HG03139 (cell line): ENCODE data around the gene LY6G5C.
A peak's percentile ranks its signal among the peaks of the same experiment; 100 is the strongest.

Experiments used
- ATAC-seq: cut with Tn5 transposase; IDR thresholded peaks from one replicate; pipeline ENCODE4 v1.9.1; 2021; ENCODE audit not compliant: unreplicated experiment

The LY6G5C gene

DNA sequence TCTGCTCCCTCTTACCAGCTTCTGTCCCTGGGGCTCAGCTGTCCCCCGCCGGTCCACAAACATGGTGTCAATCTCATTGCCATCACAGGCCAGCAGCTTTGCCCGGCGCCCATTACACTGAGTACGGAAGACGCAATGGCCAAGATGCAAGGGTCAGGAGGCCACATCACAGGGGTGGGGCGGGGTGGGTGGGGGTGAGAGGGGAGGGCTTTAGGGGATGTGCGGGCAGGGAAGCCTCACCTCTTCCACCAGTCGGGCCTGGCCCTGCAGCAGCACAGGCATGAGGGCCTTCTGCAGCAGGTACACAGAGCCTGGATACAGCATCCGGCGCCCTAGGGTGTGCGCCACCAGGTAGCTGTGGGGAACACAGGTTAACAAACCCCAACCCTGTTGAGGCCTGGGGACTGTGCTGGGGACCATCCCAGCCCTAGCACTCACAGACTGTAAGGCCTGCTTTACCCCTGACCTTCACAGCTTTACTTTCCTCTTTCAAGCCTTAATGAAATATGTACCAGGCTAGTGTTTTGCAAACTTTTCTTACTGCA, 10.8 kb upstream of the LY6G5C start:
- ATAC-seq: no peak

DNA sequence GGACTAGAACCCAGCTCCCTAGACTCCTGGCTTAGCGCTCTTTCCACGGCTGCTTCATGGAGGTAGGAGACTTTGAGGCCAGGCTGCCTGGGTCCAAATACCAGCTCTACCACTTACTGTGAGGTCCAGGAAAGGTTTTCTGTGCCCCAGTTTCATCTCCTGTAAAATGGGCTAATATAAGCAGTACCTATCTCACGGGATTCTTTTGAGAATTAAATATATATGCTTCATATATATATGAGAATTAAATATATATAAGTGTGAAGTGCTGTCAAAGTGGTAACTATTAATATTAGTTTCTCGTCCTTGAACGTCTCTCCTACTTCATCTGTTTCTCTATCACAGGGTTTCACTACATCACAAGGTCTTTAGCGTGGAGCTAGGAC, 10.2 kb upstream of the LY6G5C start:
- no peak for ATAC-seq

DNA sequence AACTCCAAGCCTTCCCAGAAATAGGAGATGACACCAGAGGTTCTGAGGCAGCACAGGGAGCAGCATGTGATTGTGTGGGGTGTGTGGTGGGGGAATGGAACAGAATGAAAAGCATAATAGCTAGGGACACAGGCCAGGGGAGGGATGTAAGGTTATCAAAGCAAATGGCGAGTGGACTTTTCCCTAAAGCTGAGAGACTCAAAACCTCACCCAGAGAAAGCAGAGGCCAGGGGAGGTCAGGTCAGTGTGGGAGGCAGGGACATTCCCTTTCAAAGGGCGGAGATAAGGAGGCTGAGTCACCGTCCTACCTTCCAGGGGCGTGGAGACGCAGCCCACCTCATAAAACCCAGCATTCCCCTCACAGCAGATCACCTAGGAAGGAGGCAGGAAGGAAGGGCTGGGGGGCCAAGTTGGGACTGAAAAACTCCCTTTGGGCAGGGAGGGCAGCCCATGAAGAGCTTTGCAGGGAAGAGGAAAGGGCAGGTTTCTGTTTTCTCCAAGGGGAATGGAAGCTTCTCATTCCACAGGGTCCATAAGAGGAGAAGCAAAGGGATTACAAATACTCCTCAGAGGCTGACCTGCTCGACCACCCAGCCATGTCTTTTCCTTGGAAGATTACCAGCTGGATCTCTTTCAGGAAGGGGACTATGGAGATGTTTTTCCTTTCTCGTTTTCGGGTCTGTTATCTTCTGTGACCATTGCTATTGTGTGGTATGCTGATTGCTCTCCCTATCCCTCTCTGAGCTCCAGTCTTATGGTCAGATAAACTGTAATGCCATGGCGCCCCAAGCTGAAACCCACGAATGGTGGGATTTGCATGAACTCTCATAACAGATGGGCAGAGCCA, 9.6 kb upstream of the LY6G5C start:
- ATAC-seq: no peak

- no peak for ATAC-seq
Measured at GRCh38 chr6:31689249-31690110, 8.6 kb upstream of the LY6G5C start.

- no peak for ATAC-seq
Measured at GRCh38 chr6:31687860-31688693, 7.2 kb upstream of the LY6G5C start.

- no peak for ATAC-seq
Measured at GRCh38 chr6:31687321-31687720, 6.5 kb upstream of the LY6G5C start.

- no peak for ATAC-seq
Measured at GRCh38 chr6:31686483-31686882, 5.6 kb upstream of the LY6G5C start.

- ATAC-seq: no peak
Measured at GRCh38 chr6:31683591-31683990, 2.7 kb upstream of the LY6G5C start.

- ATAC-seq: no peak
Measured at GRCh38 chr6:31681135-31681671, 336 bp upstream of the LY6G5C start.

- ATAC-seq: no peak
Measured at GRCh38 chr6:31677955-31678354, 2.9 kb downstream of the LY6G5C start.

GRCh38 chr6:31676904-31677303, 4.0 kb downstream of the LY6G5C start:
- no peak for ATAC-seq

DNA sequence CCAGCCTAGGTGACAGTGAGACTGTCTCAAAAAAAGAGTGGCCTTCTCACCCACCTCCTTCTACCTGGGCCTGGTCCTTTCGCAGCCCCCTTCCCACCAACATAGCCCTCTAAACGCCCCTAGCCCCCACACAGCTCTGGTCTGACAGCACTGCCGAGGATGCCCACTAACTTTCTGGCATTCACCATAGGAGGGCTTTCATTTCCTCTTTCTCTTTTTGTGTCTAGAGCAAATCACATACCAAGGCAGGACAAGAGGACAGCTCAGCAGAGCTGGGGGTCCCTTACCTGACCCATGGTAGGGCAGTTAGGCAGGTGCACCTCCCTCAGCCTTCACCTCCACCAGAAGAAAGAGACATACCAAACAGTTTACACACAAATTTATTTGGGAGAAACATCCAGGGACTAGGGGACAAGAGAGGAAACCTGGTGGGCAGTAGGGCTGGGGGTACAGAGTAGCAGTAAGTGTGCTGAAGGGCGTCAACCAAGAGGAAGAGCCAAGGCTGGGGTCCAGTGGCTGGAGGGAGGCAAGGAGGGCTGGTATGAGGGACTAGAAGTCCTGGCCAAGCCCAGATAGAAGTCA, 4.5 kb downstream of the LY6G5C start:
- ATAC-seq: no peak

- no peak for ATAC-seq
Measured at GRCh38 chr6:31669676-31670075, 11.2 kb downstream of the LY6G5C start, which contains the start of gene LY6G5B. TSS of gene LY6G5B (plus strand) at chr6:31669976. CDS start at chr6:31670951, 975 bp downstream.

DNA sequence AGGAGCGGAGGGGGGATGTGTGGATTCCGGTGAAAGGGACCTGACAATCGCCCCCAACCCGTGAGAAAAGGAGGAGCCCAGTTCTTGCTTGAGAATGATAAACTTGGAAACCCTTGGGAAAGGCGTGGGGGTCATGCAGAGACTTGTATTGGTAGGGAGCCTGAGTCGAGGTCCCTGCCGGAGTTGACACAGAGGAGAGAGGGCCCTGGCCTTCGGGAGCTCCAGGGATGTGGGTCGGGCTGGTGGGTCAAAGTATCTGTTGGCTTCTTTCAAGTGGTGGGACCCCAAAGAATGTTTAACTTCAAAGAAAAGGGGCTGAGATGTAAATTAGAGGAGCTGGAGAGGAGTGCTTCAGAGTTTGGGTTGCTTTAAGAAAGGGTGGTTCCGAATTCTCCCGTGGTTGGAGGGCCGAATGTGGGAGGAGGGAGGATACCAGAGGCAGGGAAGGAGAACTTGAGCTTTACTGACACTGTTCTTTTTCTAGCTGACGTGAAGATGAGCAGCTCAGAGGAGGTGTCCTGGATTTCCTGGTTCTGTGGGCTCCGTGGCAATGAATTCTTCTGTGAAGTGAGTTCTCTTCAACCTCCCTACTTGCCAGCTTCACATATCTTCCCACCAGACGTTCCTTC, 14.4 kb downstream of the LY6G5C start:
- no peak for ATAC-seq

DNA sequence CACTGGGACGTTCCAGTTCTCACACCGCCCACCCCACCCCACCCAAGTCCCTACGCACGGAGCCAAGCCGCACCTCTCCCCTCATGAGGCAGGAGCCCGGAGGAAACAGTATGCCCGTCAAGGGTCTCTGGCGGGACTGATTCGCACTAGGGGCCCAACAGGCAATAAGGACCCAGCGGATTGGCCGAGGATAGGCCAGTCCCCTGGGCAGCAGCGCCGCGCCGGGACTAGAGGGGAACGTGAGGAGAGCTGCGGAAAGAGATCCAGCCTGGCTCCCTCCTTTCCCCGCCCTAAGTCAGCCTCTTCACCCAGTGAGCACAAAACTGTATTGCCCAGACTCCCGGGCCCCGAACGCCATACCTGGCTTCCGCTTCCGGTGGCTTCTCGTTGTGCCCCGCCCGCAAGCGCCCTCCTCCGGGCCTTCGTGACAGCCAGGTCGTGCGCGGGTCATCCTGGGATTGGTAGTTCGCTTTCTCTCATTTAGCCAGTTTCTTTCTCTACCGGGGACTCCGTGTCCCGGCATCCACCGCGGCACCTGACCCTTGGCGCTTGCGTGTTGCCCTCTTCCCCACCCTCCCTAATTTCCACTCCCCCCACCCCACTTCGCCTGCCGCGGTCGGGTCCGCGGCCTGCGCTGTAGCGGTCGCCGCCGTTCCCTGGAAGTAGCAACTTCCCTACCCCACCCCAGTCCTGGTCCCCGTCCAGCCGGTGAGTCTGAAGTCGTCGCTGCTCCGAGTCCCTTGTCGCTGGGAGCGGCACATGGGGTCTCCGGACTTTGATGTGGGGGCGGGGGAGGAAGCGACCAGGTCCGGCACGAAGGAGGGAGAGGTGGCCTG, 15.1 kb downstream of the LY6G5C start, which contains the start of gene CSNK2B:
Gene CSNK2B, plus strand, starts transcription at position 580 of the 836 bp plus-strand sequence. CDS start 752 bp downstream, outside the sequence.
- ATAC-seq: peak; percentile 61

- peak; percentile 26 for ATAC-seq
Measured at GRCh38 chr6:31664790-31665500, 15.9 kb downstream of the LY6G5C start, which contains the start of gene GPANK1. TSS of gene GPANK1 (minus strand) at chr6:31664997. CDS start at chr6:31664478, 519 bp downstream.

DNA sequence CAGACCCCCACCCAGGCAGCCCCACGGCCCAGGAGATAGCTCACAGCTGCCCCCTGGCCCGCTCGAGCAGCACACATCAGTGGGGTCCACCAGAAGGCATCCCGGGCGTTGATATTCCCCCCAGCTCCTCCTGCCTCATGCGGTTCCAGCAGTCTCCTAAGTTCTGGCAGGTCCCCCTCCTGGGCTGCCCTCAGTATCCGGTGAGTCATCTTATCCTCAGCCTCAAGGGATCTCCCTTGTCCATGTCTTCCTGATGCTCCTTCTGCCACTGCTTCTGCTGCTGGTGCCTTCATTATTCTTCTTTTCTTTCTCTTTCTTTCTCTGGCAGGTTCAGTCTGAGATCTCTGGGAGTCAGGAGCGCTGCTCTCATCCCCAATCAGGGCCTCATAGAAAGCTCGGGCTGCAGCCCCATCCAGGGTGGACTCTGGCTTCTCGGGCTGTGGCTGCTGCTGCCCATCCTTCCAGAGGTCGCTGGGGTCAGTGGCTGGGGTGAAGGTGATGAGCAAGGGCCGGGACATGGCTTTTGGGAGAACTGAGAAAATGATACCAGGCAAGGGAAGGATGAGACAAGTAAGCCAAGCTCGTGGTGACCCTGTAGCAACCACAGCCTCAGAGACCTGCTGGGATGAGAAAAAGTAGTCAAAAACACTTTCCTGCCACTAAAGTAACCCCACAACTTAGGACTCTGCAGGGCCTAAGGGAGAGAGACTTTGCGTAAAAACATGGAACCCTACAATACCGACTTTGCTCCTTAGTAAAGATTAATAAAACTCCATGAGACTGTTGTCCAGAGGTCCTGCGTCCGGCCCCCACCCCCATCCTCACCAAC, 16.7 kb downstream of the LY6G5C start:
- no peak for ATAC-seq
